GM12872 (cell line): ENCODE data around the gene PRSS1.

Source experiments
- CTCF ChIP-seq: IDR thresholded peaks from 3 replicates; pipeline ENCODE4 v1.5.1; 2011; ENCODE audit warnings: low read depth, mild to moderate bottlenecking, low read length, moderate library complexity; ENCODE audit not compliant: insufficient read depth

Gene PRSS1

GRCh38 chr7:142753366-142753765 is 4.1 kb downstream of the PRSS1 start:
- no peak for TF ChIP-seq CTCF

GRCh38 chr7:142754681-142755575 is 5.7 kb downstream of the PRSS1 start:
- no peak for TF ChIP-seq CTCF

GRCh38 chr7:142759433-142759832 is 10.2 kb downstream of the PRSS1 start:
- TF ChIP-seq CTCF: no peak

GRCh38 chr7:142760071-142760642 is 10.9 kb downstream of the PRSS1 start:
- no peak for TF ChIP-seq CTCF

GRCh38 chr7:142762104-142762503 is 12.8 kb downstream of the PRSS1 start:
- TF ChIP-seq CTCF: no peak

- no peak for TF ChIP-seq CTCF
Measured at GRCh38 chr7:142767451-142767850, 18.2 kb downstream of the PRSS1 start.

GRCh38 chr7:142767861-142768260 is 18.6 kb downstream of the PRSS1 start:
- no peak for TF ChIP-seq CTCF
